Measurements from ENCODE around the gene CX3CR1.
"Not testable (repeated sequence)": the region's sequence is repeated elsewhere in the genome, so short reads cannot be mapped to it uniquely, and the experiment has no call there.

Gene CX3CR1

DNA sequence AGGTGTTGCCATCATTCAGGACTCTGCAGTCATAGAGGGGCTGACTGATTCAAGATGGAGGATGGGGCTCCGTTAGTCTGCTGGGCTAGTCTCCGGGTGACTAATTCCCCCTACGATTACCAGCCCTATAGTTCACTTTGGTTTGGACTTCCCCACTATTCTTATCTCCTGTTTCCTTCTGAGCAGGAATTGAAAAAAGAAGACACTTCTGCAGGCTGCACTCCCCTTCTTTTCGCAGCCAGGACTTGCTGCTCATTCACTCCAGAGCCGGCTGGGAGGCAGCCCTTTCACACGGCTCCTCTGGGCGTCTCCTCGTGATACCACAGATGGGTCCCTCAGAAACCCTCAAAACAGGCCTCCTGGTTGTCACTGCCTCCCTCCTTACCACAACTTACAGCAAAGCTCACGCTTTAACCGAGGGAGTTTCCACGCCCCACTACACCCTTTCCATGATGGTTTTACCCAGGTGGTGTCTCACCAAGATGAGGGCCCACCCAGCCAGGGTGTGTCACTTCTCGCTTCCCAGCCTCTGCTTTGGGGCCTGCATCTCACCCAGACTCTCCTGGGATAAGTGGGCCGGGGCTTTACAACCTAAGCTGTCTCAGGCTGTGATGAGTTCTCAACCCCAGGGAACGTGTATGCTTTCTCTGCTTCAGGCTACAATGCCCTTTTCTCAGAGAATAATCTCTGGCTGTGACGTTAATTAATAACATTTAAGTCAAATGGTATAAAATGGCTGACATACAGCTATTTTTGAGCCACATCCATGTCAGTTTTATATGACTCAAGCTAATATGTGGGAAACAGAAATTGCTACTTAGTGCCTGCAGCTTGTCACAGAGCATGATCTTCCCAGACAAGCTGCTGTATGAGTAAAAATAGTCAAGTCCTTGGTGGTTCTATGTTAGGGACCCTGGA is 11.9 kb downstream of the CX3CR1 start:
- DNase-seq (ENCODE audit: low read depth, low spot score) = no peak

DNA sequence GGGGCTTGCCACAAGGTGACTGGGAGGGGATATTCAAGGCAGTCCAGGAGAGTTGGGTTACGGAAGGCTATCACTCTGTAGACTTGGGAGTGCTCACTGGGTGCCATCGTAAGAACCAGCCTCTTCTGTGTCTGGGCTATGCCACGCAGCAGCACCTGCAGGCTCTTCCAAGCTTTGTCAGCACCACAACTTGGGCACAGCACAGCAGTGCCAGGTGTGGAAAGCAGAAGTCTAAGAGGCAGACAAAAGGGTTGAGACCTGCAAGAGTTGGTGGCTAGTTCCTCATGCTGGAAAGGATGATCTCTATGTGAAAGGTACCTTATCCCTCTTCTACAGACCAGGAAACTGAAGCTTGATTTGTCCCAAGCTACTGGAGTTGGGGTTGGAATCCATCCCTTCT is 15.8 kb downstream of the CX3CR1 start:
- DNase-seq (ENCODE audit: low read depth, low spot score) = no peak

DNA sequence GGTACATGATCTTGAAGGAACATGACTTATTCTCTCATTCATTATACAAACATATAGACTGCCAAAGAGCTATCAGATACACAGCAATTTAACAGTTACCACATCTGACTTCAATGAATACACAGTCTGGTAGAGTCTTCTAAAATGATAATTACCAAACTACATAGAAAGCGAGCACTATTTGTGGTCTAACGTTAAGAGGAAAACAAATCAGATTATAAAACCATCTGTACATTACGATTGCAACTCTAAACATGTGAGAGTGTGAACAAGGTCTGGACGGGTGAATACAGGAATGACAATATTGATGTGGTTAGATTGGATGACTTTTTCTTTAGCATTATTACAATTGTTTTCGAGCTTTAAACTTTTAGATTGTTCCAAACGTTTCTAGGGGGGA is 16.3 kb downstream of the CX3CR1 start:
- DNase-seq (ENCODE audit: low read depth, low spot score) = no peak

DNA sequence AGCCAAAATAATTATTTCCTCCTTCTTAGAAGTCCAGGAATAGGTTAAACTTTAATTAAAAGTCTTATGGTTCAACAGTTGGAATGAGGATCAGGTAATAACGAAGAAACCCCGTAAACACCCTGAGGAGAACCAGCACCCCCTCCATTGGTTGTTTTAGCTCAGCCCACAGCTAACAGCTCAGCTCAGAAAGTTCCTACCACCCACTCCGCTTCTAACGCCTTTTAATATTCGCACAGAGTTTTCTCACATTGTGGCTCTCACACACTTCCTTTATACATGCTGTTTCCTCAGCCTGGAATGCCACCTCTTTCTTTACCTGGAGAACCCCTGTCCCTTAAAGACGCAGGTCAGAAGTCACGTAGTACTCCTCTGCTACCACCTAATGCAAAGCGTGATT is 17.0 kb downstream of the CX3CR1 start:
- DNase-seq (ENCODE audit: low read depth, low spot score) = no peak

DNA sequence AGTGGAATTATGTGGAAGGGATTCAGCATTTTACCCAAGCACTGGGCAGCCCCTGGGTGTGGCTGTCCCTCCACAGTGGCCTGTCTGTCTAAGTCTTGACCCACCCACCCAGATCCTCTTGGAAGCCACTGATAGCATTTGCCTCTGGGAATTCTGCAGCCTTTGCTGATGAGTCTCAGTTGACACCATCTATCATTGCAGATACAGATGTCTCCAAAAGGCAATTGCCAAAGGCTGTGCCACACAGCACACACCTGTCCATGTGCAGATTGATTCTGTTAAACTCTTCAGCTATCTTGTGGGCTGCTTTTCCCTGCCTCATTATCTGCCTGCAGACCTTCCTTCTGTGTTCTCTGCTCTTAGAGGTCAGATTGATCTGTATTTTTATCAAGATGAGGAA is 18.1 kb downstream of the CX3CR1 start:
- DNase-seq (ENCODE audit: low read depth, low spot score) = no peak

DNA sequence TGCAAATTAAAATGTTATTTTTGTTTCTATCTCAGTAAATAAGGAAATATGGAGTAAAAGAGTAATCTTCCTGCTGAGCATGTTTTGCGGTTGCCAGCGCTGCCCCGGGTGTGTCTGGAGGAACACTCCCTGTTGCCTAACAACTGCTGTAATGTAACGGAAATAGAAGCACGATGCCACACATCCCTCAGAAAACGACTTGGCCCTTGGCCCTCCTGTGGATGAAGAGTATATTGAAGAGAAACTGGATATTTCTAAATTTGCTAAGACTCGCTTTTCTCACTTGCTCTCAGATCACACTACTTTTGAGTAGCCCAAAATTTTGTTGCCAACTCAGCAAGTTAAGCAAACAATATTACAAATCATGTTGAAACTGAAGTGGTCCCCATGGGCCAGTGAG is 18.9 kb downstream of the CX3CR1 start:
- DNase-seq (ENCODE audit: low read depth, low spot score) = no peak

DNA sequence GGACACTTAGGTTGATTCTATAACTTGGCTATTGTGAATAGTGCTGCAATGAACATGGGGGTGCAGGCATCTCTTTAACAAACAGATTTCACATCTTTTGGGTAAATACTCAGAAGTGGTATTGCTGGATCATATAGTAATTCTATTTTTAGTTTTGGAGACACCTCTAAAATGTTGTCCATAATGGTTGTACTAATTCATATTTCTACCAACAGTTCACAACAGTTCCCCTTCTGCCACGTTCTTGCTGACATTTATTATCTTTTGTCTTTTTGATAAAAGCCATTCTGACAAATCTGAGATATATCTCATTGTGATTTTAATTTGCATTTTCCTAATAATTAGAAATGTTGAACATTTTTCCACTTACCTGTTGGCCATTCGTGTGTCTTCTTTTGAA is 19.5 kb downstream of the CX3CR1 start:
- DNase-seq (ENCODE audit: low read depth, low spot score) = no peak

DNA sequence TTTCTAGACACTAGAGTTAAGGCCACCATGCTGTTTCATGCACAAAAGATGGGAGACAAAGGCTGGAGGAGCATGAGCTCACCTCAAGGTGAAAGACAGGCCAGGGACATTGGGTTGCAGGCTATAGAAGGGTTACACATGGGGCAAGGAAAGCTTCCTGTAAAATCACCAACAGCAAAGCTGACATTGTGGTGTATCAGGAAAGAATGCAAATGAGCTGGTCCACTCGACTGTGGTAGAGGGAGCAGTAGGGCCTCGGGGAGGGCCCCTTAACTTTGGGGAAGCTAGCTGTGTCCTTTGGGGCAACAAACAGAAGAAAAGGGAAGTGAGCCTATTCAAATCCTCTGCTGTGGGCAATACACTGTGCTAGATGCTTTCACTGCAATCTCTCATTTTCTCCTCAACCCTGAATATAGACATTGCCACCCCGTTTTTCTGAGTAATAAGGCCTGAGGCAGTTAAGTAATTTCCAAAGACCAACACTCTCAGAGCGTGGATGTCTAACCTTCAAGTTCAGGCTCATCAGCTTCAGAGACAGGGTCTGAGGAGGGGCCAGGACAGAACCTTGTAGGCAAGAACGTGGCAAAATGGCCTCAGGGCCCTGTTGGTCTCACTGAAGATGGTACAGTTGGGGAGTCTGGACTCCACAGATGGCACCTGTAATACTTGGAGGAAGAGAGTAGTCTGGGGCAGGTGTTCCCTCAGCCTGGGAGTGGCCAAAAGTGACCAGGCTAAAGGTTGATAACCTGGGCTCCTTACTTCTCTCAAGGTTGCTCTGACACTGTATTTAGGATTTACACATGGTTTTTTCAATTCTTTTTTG is 24.1 kb downstream of the CX3CR1 start:
- no peak for DNase-seq (ENCODE audit: low read depth, low spot score)

DNA sequence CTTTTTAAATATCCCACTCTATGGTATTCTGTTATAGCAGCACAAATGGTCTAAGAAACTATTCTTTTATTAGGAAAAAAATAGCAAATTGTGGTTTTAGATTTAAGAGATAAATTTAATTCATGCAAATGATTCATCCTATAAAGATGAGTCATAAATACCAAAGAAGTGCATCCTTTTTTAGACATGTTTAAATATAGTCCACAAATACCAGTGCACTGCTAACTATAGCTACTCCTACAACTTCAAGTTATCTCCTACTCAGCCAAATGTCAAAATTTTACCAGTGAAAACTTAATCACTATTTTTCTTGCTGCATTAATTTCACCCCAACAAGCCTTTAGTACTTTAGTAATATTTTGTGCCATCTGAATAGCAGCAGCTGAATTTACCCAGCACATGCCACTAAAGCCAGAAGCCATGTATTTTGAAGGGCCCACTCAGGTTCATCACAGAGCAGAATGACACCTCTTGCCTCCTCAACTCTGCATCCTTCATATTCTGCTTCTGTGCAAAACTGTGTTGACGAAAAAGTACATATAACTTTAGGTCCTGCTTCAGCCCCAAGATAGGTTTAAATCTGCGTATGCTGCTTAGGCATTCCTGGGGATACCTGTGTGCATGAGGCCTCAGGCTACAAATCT is 24.9 kb downstream of the CX3CR1 start:
- DNase-seq (ENCODE audit: low read depth, low spot score) = no peak

DNA sequence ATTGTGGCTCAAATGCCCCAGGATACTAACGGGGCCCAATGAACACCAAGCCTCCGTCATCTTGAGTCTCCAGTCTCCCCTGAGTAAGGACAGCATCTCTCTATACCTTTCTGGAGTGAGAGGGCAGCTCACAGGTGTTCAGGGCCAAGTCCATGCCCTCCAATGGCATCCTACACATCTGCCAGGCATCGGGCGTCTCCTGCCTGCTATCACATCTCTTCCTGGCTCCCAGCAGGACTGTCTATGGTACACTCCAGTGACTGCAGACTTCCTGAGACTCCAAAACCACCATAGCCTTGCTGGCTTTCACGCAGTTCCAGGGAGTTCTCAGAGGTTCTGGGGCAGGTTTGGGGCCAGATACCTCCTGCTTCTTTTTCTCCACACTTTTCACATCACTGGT is 28.3 kb downstream of the CX3CR1 start:
- no peak for DNase-seq (ENCODE audit: low read depth, low spot score)

DNA sequence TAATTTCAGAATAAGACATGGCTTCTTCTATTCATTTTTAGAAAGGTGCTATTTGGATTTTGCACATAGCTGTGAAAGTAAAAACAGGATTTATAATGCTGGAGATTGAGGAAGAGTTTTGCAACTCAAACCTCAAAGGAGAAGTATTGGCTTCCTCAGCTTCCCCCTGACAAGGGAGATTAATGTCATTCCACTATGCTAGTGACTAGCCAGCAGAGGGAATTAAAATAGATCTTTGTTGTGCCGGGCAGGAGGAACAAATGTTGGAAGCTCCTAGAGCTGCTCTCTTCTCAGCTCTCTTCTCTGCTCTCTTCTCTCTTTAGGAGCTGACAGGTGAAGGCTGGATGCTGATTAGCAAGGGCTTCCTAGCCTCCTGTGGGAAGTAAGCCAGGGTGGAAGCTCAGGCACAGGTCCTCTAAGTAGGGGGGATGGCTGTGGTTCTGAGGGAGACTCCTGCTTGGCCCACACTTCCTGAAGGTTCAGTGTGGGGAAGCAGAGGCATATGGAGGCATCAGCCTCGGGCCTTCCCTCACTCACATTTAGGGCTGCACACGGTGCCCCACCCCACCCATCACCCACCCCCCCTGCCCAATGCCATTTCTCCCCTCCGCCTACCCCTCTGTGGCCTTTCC is 29.6 kb downstream of the CX3CR1 start:
- no peak for DNase-seq (ENCODE audit: low read depth, low spot score)

DNA sequence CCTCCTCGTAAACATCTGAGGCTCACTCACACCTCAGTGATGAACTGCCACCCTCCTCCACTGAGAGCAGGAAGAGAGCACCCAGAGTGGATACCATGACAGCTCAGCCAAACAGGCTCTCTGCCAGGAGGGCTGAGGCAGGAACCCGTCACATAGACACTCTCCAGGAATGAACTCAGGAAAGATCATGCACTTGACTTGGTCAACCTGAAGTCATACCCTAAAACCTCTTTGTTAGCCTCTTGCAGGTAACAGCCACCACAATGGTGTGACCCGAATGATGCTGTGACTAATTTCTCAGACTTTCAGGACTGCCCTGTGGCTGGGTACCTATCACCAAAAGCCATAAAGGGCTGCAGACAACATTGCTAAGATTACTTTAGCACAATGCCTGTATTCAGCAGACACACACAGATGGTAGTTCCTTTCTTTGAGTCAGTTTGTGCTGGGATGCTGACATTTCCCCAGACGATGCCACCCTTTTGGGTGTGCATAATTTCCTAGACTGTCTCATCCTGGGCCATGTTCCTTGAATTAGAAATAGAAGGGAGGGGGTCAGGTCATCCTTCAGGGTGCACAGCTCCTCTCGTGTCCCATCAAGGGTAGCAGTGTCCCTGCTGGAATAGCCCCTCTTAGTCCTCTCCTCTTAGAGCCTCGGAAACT is 30.3 kb downstream of the CX3CR1 start:
- DNase-seq (ENCODE audit: low read depth, low spot score) = no peak

DNA sequence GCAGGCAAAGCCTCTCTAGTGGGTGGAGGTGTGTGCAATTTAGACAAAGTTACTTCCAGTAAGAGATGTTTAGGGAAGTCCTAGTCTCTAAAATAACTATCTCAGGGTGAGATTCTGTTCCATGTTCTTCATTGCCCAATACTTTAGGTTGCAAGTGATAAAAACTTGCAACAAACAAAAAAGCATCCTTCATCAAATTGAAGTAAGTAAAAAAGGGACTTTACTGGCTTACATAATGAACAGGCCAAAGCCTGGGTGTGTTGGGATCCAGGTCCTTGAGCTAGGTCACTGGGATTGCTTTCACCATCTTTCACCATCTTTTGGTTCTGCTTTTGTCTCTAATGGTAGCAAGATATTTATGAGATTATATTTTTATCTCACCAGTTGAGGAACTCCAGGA is 38.3 kb downstream of the CX3CR1 start:
- DNase-seq (ENCODE audit: low read depth, low spot score) = no peak

DNA sequence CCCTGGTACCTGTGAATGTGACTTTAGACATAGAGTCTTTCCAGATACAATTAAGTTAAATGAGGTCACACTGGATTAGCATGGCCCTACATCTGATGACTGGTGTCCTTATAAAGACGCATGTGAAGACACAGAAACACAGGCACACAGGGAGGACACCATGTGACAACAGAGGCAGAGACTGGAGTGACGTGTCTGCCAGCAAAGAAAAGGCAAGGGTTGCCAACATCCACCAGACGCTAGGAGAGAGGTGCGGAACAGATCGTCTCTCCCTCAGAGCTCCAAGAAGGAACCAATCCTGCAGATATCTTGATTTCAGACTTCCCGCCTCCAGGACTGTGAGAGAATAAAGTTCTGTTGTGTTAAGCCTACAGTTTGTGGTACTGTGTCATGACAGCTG is 42.8 kb downstream of the CX3CR1 start:
- DNase-seq (ENCODE audit: low read depth, low spot score) = no peak

DNA sequence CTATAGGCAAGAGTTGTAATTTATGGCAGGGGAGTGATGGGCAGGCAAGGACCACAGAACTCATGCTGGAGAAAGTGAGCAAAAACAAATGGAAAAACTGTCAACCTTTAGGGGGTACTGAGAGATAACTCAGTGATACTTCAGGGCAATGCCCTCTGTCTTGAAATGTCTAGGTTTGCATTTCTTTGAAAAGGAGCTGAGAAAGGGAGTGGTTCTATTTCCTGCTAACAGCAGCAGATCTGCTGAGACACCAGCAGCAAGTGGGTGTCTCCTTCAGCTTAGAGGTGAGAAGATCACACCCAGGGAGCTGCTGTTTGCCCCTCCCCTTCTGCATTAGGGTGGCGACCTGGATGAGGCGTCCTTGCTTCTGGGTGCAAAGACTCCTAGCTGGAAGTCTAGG is 45.2 kb downstream of the CX3CR1 start:
- DNase-seq (ENCODE audit: low read depth, low spot score) = no peak

DNA sequence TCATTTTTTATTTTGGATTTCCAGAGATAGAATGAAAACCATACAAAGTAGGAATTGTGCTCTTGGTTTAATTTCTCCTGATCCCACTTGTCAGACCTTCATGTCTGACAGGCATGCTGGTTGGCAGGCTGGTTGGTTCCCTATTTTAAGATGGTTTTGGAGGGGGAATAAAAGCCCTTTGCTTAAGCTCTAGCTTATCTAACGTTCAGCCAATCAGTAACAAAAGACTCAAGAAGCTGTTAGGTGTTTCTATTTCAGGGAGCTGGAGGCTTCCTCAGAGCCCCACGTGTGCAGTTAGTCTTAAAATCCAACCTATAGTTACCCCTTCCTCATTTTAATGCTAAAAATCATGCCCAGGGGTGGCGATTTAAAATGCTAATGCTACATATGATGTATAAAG is 47.0 kb downstream of the CX3CR1 start:
- no peak for DNase-seq (ENCODE audit: low read depth, low spot score)

DNA sequence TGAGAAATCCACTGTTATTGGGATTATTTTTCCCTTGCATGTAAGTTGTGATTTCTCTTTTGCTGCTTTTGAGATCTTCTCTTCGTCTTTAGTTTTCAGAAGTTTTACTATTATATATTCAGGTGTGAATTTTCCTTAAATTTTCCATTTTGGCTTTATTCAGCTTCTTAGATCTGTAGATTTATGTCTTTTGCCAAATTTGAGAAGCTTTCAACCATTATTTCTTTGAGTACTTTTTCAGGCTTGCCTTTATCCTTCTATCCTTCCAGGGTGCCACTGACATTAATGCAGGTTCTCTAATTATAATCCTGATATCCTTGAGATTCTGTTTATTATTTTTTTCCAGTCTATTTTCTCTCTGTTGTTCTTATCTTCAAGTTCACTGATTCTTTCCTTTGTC is 49.4 kb downstream of the CX3CR1 start:
- DNase-seq (ENCODE audit: low read depth, low spot score) = no peak

DNA sequence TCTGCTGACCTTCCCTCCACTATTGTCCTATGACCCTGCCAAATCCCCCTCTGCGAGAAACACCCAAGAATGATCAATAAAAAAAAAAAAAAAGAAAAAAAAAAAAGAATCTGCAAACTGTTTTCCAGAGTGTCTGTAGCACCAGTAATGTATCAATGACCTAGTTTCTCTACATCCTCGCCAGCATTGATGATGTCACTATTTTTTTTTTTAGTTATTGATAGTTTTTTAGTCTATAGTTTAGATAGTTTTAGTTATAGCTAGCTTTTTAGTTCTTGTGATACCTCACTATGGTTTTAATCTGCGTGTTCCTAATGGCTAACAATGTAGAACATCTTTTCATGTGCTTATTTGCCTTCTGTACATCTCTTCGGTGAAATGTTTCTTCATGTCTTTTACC is 51.3 kb downstream of the CX3CR1 start:
- no peak for DNase-seq (ENCODE audit: low read depth, low spot score)

DNA sequence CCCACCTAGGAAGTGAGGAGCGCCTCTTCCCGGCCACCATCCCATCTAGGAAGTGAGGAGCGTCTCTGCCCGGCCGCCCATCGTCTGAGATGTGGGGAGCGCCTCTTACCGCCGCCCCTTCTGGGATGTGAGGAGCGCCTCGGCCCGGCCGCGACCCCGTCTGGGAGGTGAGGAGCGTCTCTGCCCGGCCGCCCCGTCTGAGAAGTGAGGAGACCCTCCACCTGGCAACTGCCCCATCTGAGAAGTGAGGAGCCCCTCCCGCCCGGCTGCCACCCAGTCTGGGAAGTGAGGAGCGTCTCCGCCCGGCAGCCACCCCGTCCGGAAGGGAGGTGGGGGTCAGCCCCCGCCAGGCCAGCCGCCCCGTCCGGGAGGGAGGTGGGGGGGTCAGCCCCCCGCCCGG is 52.2 kb downstream of the CX3CR1 start:
- DNase-seq (ENCODE audit: low read depth, low spot score) = not testable (repeated sequence)

DNA sequence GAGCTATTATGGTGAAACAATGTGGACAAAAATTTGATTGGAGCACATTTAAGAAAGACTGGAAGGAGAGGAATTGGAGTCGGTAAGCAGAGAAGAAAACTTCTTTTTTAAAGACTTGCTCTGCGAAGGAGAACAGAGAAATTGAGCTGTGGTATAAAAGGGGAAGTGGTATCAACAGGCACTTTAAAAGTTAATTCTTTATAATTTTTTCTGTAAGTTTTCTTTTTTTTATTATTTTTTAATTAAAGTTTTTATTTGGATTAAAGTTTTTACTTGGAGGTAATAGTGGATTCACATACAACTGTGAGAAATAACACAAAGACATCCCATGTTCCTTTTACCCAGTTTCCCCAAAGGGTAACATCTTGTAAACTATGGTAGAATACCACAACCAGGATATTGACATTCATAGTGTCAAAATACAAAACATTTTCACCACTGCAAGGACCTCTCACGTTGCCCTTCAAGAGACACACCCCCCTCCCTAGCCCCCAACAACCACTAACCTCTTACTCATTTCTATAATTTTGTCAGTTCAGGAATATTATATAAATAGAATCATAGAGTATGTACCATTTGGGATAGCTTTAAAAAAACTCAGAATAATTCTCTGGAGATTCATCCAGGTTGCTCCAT is 53.6 kb downstream of the CX3CR1 start:
- DNase-seq (ENCODE audit: low read depth, low spot score) = no peak

DNA sequence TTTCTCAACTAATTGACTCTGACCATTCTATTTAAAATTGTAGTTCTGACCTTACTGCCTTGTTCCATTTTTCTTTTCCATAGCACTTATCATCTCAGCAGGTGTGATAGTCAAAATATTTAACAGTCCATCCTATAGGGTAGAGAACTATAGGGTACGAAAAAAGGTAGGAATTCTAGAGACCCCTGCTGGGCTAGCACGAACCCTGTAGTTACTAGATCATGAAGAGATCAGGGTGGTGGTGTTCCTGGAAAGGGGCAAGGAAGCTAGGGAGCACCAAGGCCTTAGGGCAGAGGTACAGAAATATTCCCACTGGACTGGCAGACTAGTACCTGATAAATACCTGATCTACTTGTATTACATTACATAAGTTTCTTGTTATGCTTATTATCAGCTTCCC is 55.5 kb downstream of the CX3CR1 start:
- no peak for DNase-seq (ENCODE audit: low read depth, low spot score)
